Gastrocnemius medialis (tissue), 4 donors: ENCODE data around the gene CCL4.

Experiments used
- CTCF ChIP-seq, 5 experiments: fragments of 450-650 bp in 3 of 5; fragments of 200-600 bp in 2 of 5; sonication (generic) in 2 of 5; IDR thresholded peaks in 4 of 5; conservative IDR thresholded peaks in 1 of 5; 1 replicate in 4 of 5; 2 replicates in 1 of 5; pipeline ENCODE4 v1.5.1; 2016 to 2019; ENCODE audit warnings: antibody characterized with exemption in 5 of 5, mild to moderate bottlenecking in 3 of 5, moderate library complexity in 3 of 5
- POLR2A ChIP-seq, 2 donors: fragments of 450-650 bp; IDR thresholded peaks; one replicate each; pipeline ENCODE4 v1.6.1; 2017; ENCODE audit warnings: antibody characterized with exemption in 2 of 2, mild to moderate bottlenecking in 2 of 2, moderate library complexity in 2 of 2

- no peak for TF ChIP-seq CTCF (IDR thresholded peaks at IDR 0.05 in 4 of 5, conservative IDR thresholded peaks at IDR 0.05 in 1 of 5)
- TF ChIP-seq POLR2A (IDR thresholded peaks at IDR 0.05) = no peak
Observed at GRCh38 chr17:36074365-36074764, 29.3 kb upstream of the CCL4 start.
